EH (cell line): ENCODE measurements around the gene DAP3.
"Not testable (repeated sequence)": the region's sequence is repeated elsewhere in the genome, so short reads cannot be mapped to it uniquely, and the experiment has no call there.

Source experiments
- DNase-seq: peaks from one replicate; pipeline ENCODE4 v3.0.0-alpha.2; 2015; ENCODE audit warnings: low read depth

The DAP3 gene

GRCh38 chr1:155689081-155689607, at the start of gene DAP3:
TSS of gene DAP3 (plus strand) at chr1:155689091. CDS start at chr1:155709780, 20,689 bp downstream.
- not testable (repeated sequence) for DNase-seq

GRCh38 chr1:155640367-155640766, 48.5 kb upstream of the DAP3 start:
- no peak for DNase-seq

DNA sequence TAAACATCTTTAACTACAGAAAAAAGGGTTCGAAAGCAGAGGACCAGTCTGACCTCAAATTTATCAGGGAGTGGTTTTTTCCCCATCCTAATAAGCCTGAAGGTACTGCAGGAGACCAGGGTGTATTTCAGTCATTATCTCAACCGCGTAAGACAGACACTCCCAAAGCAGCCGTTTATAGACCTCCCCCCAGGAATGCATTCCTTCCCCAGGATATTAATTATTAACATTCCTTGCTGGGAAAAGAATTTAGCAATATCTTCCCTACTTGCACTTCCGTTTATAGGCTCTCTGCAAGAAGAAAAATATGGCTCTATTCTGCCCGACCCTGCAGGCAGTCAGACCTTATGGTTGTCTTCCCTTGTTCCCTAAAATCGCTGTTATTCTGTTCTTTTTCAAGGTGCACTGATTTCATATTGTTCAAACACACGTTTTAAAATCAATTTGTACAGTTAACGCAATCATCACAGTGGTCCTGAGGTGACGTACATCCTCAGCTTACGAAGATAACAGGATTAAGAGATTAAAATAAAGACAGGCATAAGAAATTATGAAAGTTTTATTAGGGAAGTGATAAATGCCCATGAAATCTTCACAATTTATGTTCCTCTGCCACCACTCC, 46.2 kb upstream of the DAP3 start:
- not testable (repeated sequence) for DNase-seq

DNA sequence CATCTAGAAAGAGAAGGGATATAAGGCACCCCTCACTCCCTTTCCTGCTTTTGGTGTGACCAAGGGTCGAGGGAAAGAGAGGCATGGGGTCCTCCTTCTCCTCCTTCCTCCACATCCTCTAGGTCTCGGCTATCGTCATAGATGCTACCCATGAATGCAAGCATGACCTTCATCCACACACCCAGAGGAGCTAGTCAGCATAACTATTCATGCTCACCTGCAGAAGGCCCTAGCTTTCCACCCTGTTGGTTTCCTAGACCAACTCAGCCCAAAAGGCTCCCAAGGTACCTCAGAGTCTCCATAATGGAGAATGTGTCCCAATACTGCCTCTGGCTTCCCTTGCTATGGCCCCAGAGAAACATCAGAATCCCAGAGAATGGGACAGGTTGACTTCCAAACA, 45.7 kb upstream of the DAP3 start:
- DNase-seq = no peak

DNA sequence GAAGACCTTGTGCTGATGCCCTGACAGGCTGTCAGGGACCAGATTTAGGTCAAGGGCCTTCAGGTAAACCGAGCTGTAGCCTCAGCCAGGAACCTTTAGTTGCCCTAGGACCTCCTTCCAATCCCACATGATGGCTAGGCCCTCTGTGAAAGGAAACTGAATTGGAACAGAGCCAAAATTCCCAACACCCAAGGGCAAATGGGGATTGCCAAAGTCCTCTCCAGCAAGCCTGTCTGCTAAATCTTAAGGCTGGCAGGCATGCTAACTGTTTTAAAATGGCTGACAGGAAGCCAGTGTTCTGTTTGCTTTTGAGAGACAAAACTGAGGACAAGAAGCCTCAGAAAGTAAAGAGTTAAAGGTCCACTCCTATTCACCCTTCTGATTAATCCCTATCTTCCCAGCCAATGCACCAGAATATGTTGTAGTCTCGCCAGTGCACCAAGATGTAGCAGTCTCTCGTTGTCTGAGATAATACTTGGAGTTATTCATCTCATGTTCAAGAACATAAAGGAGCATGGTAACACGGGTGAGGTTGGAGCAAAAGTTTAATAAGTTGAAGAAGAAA, 43.8 kb upstream of the DAP3 start:
- peak; percentile 32 for DNase-seq

GRCh38 chr1:155645648-155646047, 43.2 kb upstream of the DAP3 start:
- DNase-seq = no peak

DNA sequence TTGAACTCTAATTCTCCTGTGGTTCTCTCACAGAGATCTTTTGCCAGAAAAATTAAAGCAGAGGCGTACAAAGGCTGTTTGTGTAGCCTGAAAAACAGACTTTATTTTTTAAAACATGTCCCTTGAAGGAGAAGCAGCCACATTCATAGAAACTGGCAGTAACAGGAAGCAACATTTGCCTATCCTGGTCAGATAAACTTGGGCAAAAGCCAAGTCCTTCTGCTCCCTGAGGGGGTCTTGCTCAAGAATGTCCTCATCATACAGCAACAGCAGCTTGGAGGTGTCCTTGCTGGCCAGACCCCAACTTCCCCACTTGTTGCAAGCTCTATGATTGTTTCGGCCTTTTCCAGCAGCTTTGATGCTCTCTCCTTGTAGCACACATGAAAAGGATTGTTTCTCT, 42.6 kb upstream of the DAP3 start:
- peak; percentile 48 for DNase-seq

DNA sequence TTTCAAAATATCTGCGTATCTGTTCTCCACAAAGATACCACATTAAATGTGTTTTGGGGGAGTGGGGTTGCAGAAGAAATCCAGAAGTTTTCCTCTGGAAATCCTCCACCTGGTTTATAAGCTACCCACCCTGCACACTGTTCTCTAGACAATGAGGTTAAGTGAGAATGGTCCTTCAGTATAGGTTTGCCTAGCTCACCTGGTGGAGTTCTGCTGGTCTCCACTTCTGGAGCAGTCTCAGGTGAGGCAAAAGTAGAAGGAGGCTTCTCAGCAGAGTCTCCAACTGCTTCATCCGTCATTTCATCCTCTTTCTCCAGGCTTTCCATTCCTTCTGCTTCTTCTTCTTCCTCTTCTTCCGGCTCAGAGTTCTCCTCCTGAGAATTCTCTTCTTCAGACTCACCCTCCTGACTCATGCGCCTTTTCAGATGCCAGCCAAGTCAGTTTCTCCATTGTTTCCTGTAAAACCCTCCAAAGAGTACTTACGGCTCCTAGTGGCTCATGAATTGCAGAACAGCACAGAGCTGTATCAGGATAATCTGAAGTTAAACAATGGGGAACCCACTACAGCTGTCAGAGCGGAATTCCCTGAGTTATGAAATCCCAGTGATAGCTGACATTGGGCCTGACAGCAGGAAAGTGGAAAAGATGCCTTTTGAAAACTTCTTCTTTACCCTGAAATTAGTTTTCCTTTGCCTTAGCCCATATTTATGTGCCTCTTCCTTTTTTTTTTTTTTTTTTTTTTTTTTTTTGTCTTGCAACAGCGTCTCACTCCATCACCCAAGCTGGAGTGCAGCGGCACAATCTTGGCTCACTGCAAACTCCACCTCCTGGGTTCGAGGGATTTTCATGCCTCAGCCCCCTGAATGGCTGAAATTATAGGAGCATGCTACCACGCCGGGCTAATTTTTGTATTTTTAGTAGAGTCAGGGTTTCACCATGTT, 40.4 kb upstream of the DAP3 start:
- DNase-seq = peak; percentile 93

DNA sequence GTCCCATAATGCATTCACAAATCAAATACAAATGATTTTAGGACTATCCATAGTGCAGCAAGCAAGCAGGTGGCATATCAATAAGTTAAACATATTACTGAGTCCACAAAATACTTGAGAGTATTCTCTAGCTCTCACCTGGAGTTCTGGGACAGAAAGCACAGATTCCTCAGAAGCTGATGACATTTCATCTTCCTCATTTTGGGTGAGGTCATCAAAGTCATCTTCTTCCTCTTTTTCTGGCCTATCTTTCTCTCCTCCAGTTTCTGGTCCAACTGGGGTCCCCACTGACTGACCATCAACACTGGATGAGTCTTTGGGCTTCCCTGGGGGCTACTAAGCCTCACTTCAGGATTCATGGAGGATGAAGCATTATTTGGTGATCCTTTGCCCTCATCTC, 39.2 kb upstream of the DAP3 start:
- DNase-seq = no peak

- no peak for DNase-seq
These were observed 38.6 kb upstream of the DAP3 start for GRCh38 chr1:155650231-155650757.

GRCh38 chr1:155651861-155652661, 36.8 kb upstream of the DAP3 start:
- DNase-seq = no peak

DNA sequence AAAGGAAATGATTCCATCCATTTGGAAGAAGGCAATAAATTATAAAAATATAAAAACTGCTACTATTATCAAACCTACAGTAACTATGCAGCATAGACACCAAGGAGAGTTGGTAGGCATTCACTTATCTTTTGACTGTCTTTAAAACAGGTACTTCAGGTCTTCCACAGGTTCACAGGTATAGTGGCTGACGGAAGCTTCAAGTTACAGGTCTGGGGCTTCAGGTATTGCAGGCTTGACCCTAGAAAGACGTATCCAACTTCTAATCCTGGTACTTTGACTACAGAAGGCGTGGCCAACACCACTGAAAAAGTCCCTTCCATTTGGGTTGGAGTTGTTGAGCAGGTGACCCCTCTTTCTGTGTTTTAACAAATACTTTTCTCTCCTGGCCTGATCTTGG, 35.9 kb upstream of the DAP3 start:
- DNase-seq = no peak

DNA sequence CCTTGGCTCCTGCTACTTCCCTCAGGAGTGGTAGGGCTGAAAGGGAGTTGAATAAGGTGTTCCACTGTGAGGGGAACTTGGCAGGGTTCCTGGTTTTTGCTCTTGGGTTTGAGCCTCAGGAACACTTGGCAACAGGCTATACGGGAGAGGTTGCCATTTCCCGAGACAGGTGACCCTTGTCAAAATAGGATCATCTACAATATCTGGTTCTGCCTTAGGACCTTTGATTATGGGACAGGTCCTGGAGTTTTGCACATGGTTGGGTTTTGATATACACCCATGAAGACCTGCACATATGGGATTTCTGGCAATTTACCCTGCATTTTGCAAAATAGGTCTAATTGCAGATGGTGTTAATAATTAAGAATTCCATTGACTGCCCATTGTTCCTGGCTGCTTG, 31.4 kb upstream of the DAP3 start:
- no peak for DNase-seq

GRCh38 chr1:155661239-155661638, 27.7 kb upstream of the DAP3 start:
- not testable (repeated sequence) for DNase-seq

DNA sequence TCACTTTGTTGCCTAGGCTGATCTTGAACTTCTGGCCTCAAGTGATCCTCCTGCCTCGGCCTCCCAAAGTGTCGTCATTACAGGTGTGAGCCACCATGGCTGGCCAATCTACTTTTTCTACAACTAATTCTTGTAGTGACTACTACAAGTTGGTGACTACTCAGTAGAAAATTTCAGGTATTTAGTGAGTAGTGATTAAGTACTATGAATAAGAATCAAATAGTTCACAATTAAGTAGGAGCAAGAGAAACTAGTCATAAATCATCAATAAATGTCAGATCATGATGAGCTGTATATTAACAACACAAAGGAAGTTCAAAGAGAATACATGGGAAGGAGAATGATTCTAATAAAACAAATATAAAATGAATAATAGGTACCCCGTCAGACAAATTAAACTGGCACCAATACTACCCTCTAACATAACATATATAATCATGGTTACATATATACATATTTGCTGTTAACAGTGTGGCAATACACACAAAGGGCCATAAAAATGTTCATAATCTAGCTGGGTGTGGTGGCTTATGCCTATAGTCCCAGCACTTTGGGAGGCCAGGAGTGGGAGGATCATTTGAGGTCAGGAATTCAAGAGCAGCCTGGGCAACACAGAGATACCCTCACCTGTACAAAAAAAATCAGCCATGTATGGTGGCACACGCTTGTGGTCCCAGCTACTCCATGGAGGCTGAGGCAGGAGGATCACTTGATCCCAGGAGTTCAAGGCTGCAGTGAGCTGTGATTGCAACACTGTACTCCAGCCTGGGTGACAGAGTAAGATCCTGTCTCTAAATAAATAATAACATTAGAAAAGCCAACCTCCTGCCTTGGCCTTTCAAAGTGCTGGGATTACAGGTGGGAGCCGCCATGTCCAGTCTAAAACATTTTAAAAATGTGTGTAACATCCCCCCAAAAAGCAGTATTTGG, 19.4 kb upstream of the DAP3 start:
- DNase-seq = no peak

DNA sequence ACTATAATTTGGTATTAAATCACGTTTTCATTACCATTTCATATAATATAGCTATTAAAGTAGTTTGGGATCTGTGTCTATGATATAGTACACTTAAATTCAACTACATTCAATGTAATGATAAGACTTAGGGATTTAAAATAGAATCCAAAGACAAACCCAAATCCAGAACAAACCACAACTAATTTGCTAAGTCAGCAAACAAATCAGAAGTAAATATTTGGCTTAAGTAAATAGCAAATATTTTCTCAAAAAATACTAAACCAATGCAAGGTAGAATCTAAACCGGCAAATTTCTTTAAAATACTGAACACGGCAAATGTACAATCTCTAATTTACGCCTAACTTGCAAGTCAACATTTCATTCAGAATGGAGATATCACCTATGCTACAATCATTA, 17.1 kb upstream of the DAP3 start:
- DNase-seq = no peak

DNA sequence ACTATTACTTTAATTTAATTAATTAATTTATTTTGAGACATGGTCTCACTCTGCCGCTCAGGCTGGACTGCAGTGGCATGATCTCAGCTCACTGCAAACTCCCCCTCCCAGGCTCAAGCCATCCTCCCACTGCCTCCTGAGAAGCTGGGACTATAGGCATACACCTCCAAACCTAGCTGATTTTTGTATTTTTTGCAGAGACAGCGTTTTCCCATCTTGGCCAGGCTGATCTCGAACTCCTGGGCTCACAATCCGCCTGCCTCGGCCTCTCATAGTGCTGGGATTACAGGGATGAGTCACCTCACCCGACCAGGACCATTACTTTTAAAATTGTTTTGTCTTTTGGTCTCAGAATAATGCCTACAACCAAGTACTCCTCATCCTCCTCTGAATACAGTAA, 15.9 kb upstream of the DAP3 start:
- no peak for DNase-seq

GRCh38 chr1:155678027-155678426, 10.9 kb upstream of the DAP3 start:
- no peak for DNase-seq

DNA sequence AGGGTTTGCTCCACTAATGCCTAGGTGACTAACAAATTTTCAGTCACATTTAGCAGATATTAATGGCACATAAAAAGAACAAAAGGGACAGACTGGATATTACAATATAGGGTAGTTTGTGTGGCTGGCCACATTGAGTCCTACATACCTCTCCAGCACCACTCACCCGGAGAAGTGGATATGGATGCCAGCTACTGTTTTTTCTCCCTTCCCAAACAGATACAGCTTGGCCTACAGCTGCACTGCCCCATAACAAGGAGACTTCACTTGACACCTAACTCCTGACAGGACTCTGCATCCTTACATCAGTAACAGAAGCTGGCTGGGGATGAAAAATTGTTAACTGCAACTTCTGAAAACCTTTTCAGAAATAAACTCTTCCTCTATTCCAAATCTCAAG, 9.9 kb upstream of the DAP3 start:
- not testable (repeated sequence) for DNase-seq

DNA sequence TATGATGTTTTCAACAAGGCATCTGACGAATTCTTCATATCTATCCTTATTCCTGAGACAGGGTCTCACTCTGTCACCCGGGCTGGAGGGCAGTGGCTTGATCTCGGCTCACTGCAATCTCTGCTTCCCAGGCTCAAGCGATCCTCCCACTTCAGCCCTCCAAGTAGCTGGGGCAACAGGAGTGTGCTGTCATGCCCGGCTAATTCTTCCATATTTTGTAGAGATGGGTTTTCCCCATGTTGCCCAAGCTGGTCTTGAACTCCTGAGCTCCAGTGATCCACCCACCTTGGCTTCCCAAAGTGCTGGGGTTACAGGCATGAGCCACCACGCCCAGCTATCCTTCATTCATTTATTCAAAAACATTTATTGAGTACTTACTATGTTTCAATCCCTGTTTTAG, 8.4 kb upstream of the DAP3 start:
- DNase-seq = no peak

DNA sequence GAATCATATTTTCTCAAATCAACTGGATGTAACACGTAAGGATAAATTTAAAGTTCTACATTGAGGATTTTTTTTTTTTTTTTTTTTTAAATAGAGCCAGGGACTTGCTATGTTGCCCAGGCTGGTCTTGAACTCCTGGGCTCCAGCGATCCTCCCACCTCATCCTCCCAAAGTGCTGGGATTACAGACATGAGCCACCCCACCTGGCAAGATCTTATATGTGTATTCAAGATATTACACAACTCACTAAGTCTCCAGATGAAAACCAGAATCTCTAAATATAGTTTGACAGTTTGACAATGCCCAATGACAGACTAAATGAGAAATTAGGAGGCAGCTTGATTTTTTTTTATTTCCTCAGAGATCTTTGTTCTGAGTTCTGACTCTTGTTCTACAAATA, 7.1 kb upstream of the DAP3 start:
- no peak for DNase-seq
